Subcutaneous adipose tissue (tissue), 4 donors: Measurements from ENCODE around the gene YIF1B. TPM values are rescaled to one million over a fixed set of nuclear protein-coding genes. Genes with fewer than 3 reads are reported as not detected.

Experiments
- CTCF ChIP-seq: fragments of 450-650 bp; IDR thresholded peaks from one replicate; pipeline ENCODE4 v1.5.1; 2016; ENCODE audit warnings: low read depth, mild to moderate bottlenecking, control low read depth, antibody characterized with exemption, moderate library complexity
- total RNA-seq, 4 donors: library from RNA; depleted of rRNA; stranded (reverse); fragments of >200 nt; gene quantifications; one replicate each; pipeline ENCODE4 v1.1.0, GENCODE V29; 2016

YIF1B gene
- total RNA-seq, 4 donors from 2014 or later, result 14.5 to 28.7 (median 19.5) TPM

- no peak for TF ChIP-seq CTCF
Measured at GRCh38 chr19:38285567-38285966, 30.2 kb downstream of the YIF1B start.

GRCh38 chr19:38284422-38284821, 31.3 kb downstream of the YIF1B start:
- no peak for TF ChIP-seq CTCF

GRCh38 chr19:38283271-38283670, 32.5 kb downstream of the YIF1B start:
- no peak for TF ChIP-seq CTCF

- no peak for TF ChIP-seq CTCF
Measured at GRCh38 chr19:38281811-38282566, 33.8 kb downstream of the YIF1B start.

GRCh38 chr19:38280030-38280921, 35.5 kb downstream of the YIF1B start:
- no peak for TF ChIP-seq CTCF

- no peak for TF ChIP-seq CTCF
Measured at GRCh38 chr19:38278751-38279150, 37.0 kb downstream of the YIF1B start.
